ENCODE data around the gene MND1.

- TF ChIP-seq SIN3A (IDR thresholded peaks at IDR 0.05; ENCODE audit: borderline replicate concordance, insufficient read depth, low read length) (no peak), POLR2AphosphoS5 (IDR thresholded peaks at IDR 0.05; ENCODE audit: low read depth, low read length) (no peak), REST (IDR thresholded peaks at IDR 0.05; ENCODE audit: insufficient read depth in 1 of 2, low read depth in 2 of 2, low read length in 2 of 2) (no peak), TAF1 (IDR thresholded peaks at IDR 0.05; ENCODE audit: borderline replicate concordance, insufficient read depth, low read length) (no peak), FOXP2 (optimal IDR thresholded peaks at IDR 0.05; ENCODE audit: borderline replicate concordance, extremely low read depth, extremely low read length, insufficient read depth) (no peak)
Observed at GRCh38 chr4:153332936-153333335, 11.6 kb upstream of the MND1 start.
